ENCODE measurements around the gene STARD8. TPM values are rescaled to one million over a fixed set of nuclear protein-coding genes. Genes with fewer than 3 reads are reported as not detected.
"Not testable (repeated sequence)": the region's sequence is repeated elsewhere in the genome, so short reads cannot be mapped to it uniquely, and the experiment has no call there.

STARD8 gene
- polyA plus RNA-seq, 1 experiment = 2.9 TPM

- TF ChIP-seq CTCF (IDR thresholded peaks at IDR 0.05; ENCODE audit: insufficient read depth, low read depth, low read length) = no peak
- ChIA-PET CTCF (interaction anchor here (0.9 to 1.9 kb wide), 3 partner anchors 10 to 85 kb away, joined by 3 to 6 read pairs (median 3); no protein-coding TSS in a partner anchor), POLR2A (no interaction called here)
- no peaks in the 10 kb centered on the region for H3K36me3 ChIP-seq (ENCODE audit: control insufficient read depth, insufficient read depth, low read length)
- H3K27me3 ChIP-seq (ENCODE audit: control insufficient read depth, insufficient read depth, low read length) = no peaks in the 10 kb centered on the region
- DNase-seq (ENCODE audit: low read depth) = no peak
- H3K4me3 ChIP-seq (ENCODE audit: low read depth, low read length) = no peak overlapping the region
Observed at GRCh38 chrX:68684291-68684918, 36.9 kb downstream of the STARD8 start.

GRCh38 chrX:68684919-68685304, 37.4 kb downstream of the STARD8 start:
- TF ChIP-seq CTCF (IDR thresholded peaks at IDR 0.05; ENCODE audit: insufficient read depth, low read depth, low read length) = no peak
- ChIA-PET POLR2A (no interaction called here), CTCF (interaction anchor here (1.9 kb wide), 1 partner anchor 85 kb away, joined by 6 read pairs; no protein-coding TSS in a partner anchor)
- Histone ChIP-seq H3K36me3 (ENCODE audit: control insufficient read depth, insufficient read depth, low read length) (no peaks in the 10 kb centered on the region), H3K27me3 (ENCODE audit: control insufficient read depth, insufficient read depth, low read length) (no peaks in the 10 kb centered on the region), H3K4me3 (ENCODE audit: low read depth, low read length) (no peak overlapping the region)
- DNase-seq (ENCODE audit: low read depth) = no peak

- POLR2A ChIA-PET = no interaction called here
- CTCF ChIA-PET = interaction anchor here (0.6 to 1.2 kb wide), 2 partner anchors 10 to 164 kb away, joined by 3 read pairs; no protein-coding TSS in a partner anchor
- H3K4me3 ChIP-seq (ENCODE audit: low read depth, low read length) = peak overlapping the region; percentile 42
Observed at GRCh38 chrX:68685685-68686084, 38.2 kb downstream of the STARD8 start.

GRCh38 chrX:68686097-68686977, 38.9 kb downstream of the STARD8 start:
- DNase-seq (ENCODE audit: low read depth) = no peak
- CTCF ChIA-PET = interaction anchor here (0.6 to 1.2 kb wide), 2 partner anchors 10 to 165 kb away, joined by 3 read pairs; no protein-coding TSS in a partner anchor

More at GRCh38 chrX:68685685-68686084, 38.2 kb downstream of the STARD8 start:
- H3K27me3 ChIP-seq (ENCODE audit: control insufficient read depth, insufficient read depth, low read length) = no peaks in the 10 kb centered on the region
- TF ChIP-seq CTCF (IDR thresholded peaks at IDR 0.05; ENCODE audit: insufficient read depth, low read depth, low read length) = peak; percentile 39
- DNase-seq (ENCODE audit: low read depth) = no peak
- H3K36me3 ChIP-seq (ENCODE audit: control insufficient read depth, insufficient read depth, low read length) = no peaks in the 10 kb centered on the region

GRCh38 chrX:68688931-68689330, 41.5 kb downstream of the STARD8 start:
- H3K27me3 ChIP-seq (ENCODE audit: control insufficient read depth, insufficient read depth, low read length); DNase-seq (ENCODE audit: low read depth); CTCF ChIA-PET; H3K36me3 ChIP-seq (ENCODE audit: control insufficient read depth, insufficient read depth, low read length); POLR2A ChIA-PET; H3K4me3 ChIP-seq (ENCODE audit: low read depth, low read length): not testable (repeated sequence)

More at GRCh38 chrX:68686097-68686977, 38.9 kb downstream of the STARD8 start:
- Histone ChIP-seq H3K36me3 (ENCODE audit: control insufficient read depth, insufficient read depth, low read length) (no peaks in the 10 kb centered on the region), H3K4me3 (ENCODE audit: low read depth, low read length) (peak overlapping the region; percentile 42), H3K27me3 (ENCODE audit: control insufficient read depth, insufficient read depth, low read length) (no peaks in the 10 kb centered on the region)
- no peak for TF ChIP-seq CTCF (IDR thresholded peaks at IDR 0.05; ENCODE audit: insufficient read depth, low read depth, low read length)
- POLR2A ChIA-PET = interaction anchor here (0.6 kb wide), 1 partner anchor 133 kb away, joined by 3 read pairs; no protein-coding TSS in a partner anchor
